ENCODE measurements around the gene WDR74. TPM values are rescaled to one million over a fixed set of nuclear protein-coding genes. Genes with fewer than 3 reads are reported as not detected.

Gene WDR74
- total and polyA plus RNA-seq, 9 of the 15 experiments (the other 6 are each of a cell fraction or from before 2014, with no cell fraction given) = 32.7 to 210 (median 114) TPM

GRCh38 chr11:62860835-62861563, 21.6 kb upstream of the WDR74 start (continued):
- no peak for TF ChIP-seq NKRF (IDR thresholded peaks at IDR 0.05; ENCODE audit: borderline replicate concordance)
- no peak for TF ChIP-seq CREB5 (CRISPR knock-in tag; IDR thresholded peaks at IDR 0.05)
- no peak for TF ChIP-seq ZNF212 (CRISPR knock-in tag; IDR thresholded peaks at IDR 0.05)
- TF ChIP-seq MCM3 (IDR thresholded peaks at IDR 0.05) = no peak
- no peak for TF ChIP-seq MLX (CRISPR knock-in tag; conservative IDR thresholded peaks at IDR 0.05)
- no peak for TF ChIP-seq NUFIP1 (IDR thresholded peaks at IDR 0.05; ENCODE audit: partially characterized antibody)
- TF ChIP-seq DIDO1 (tag; IDR thresholded peaks at IDR 0.05; ENCODE audit: low read depth) = no peak
- TF ChIP-seq ZNF431 (CRISPR knock-in tag; IDR thresholded peaks at IDR 0.05) = no peak
- no peak for TF ChIP-seq OTX1 (CRISPR knock-in tag; IDR thresholded peaks at IDR 0.05)
- no peak for TF ChIP-seq CEBPG (CRISPR knock-in tag; IDR thresholded peaks at IDR 0.05)
- 0 out of 4 replicates have a peak, but pooled peaks of 1 of the 2 experiments have one; percentile 12 for TF ChIP-seq CEBPG (tag; conservative IDR thresholded peaks at IDR 0.05 in 1 of 2, IDR thresholded peaks at IDR 0.05 in 1 of 2)
- no peak for TF ChIP-seq GABPB1 (CRISPR knock-in tag; IDR thresholded peaks at IDR 0.05)
- TF ChIP-seq ZBTB43 (CRISPR knock-in tag; IDR thresholded peaks at IDR 0.05) = no peak
- no peak for TF ChIP-seq CCNT2 (IDR thresholded peaks at IDR 0.05; ENCODE audit: borderline replicate concordance, extremely low read depth, insufficient read length, low read depth, low read length)
- no peak for TF ChIP-seq FOXP4 (CRISPR knock-in tag; IDR thresholded peaks at IDR 0.05; ENCODE audit: borderline replicate concordance)
- TF ChIP-seq KAT2B (IDR thresholded peaks at IDR 0.05; ENCODE audit: low read depth, low read length) = no peak
- TF ChIP-seq DMBX1 (CRISPR knock-in tag; IDR thresholded peaks at IDR 0.05; ENCODE audit: borderline replicate concordance) = peak; percentile 74; the same call in 1 of the 2 replicates
- no peak for TF ChIP-seq ZNF3 (CRISPR knock-in tag; IDR thresholded peaks at IDR 0.05)
- no peak for TF ChIP-seq CAMTA2 (CRISPR knock-in tag; conservative IDR thresholded peaks at IDR 0.05)

Data from K562 (cell line).